K562 (cell line): ENCODE measurements around the gene NOP16. TPM values are rescaled to one million over a fixed set of nuclear protein-coding genes. Genes with fewer than 3 reads are reported as not detected.

Experiments used
- ATAC-seq: fragments of 200-7000 bp; cut with Tn5 transposase; 3 replicates; pipeline ENCODE4 v1.9.1; 2020; ENCODE audit warnings: moderate library complexity
- BruUV-seq: library from RNA; stranded (reverse); fragments of 400-500 nt; replicated peaks from 2 replicates; lab custom pipeline; 2021; lab: Mats Ljungman, UMichigan
- CTCF ChIA-PET: fragments of 300-600 bp; formaldehyde crosslinking; extraction: SDS; loops from one replicate; lab custom pipeline; 2021; ENCODE audit warnings: low intra/inter-chr PET ratio; lab: Yijun Ruan, JAX
- POLR2A ChIA-PET: fragments of 300-600, 350-650 bp; sonication (Branson Sonifier 250); formaldehyde crosslinking; extraction: SDS; loops from one replicate; lab custom pipeline; 2021; ENCODE audit warnings: antibody characterized with exemption, inconsistent platforms; lab: Yijun Ruan, JAX
- DNase-seq, 4 experiments: peaks; one replicate each; pipeline versions ENCODE4 v3.0.0 to v3.0.0-alpha.2; 2011 to 2018; ENCODE audit warnings: low spot score in 3 of 4, mixed read lengths in 3 of 4; ENCODE audit errors: extremely low read depth in 1 of 4
- FAIRE-seq: peaks from 2 replicates; lab custom pipeline; 2011; peaks lifted over from hg19 to GRCh38; lab: Jason Lieb, UNC
- H2AFZ ChIP-seq: 2 replicates; pipeline ENCODE4 v1.6.0; 2011; ENCODE audit warnings: low read depth, low read length, control low read depth, inconsistent platforms
- H3K27ac ChIP-seq: fragments of 200-600 bp; 3 replicates; pipeline ENCODE4 v1.8.0; 2011; ENCODE audit warnings: low read depth, mild to moderate bottlenecking, control low read depth, inconsistent platforms, low read length, moderate library complexity, mixed read lengths; ENCODE audit errors: extremely low read depth
- H3K27me3 ChIP-seq, 2 experiments: fragments of 300-600 bp in 1 of 2; 2 replicates in 1 of 2; 3 replicates in 1 of 2; pipeline versions ENCODE4 v1.6.0 to v1.8.0; 2011; ENCODE audit warnings: inconsistent platforms in 2 of 2, low read length in 2 of 2, mild to moderate bottlenecking in 1 of 2, mixed read lengths in 1 of 2, moderate library complexity in 1 of 2; ENCODE audit not compliant: control insufficient read depth in 2 of 2, insufficient read depth in 2 of 2
- H3K36me3 ChIP-seq: fragments of 300-600 bp; 3 replicates; pipeline ENCODE4 v1.8.0; 2011; ENCODE audit warnings: mild to moderate bottlenecking, low read length, inconsistent platforms; ENCODE audit not compliant: control insufficient read depth, insufficient read depth
- H3K4me1 ChIP-seq, 2 experiments: fragments of 200-600 bp in 1 of 2; replicated peaks in 1 of 2; 2 replicates in 1 of 2; 3 replicates in 1 of 2; pipeline versions ENCODE4 v1.5.1 to v1.8.0; 2011; ENCODE audit warnings: inconsistent platforms in 2 of 2, low read length in 2 of 2, mild to moderate bottlenecking in 1 of 2, mixed read lengths in 1 of 2, moderate library complexity in 1 of 2; ENCODE audit not compliant: control insufficient read depth in 2 of 2, insufficient read depth in 2 of 2
- H3K4me2 ChIP-seq: 2 replicates; pipeline ENCODE4 v1.6.1; 2011; ENCODE audit warnings: low read length, control low read depth, inconsistent platforms, mixed read lengths; ENCODE audit not compliant: insufficient read depth
- H3K4me3 ChIP-seq: fragments of 200-600 bp; sonication (generic), shearing (Covaris generic); 2 replicates; pipeline ENCODE4 v1.5.1; 2016; ENCODE audit warnings: control low read depth, inconsistent platforms
- H3K79me2 ChIP-seq: fragments of 200-600 bp; 3 replicates; pipeline ENCODE4 v1.8.0; 2011; ENCODE audit warnings: low read length, inconsistent platforms; ENCODE audit not compliant: control insufficient read depth, insufficient read depth
- H3K9ac ChIP-seq, 2 experiments: 2 replicates each; pipeline versions ENCODE4 v1.6.0 to v1.6.1; 2011; ENCODE audit warnings: low read depth in 2 of 2, low read length in 2 of 2, control low read depth in 1 of 2, inconsistent platforms in 1 of 2, mild to moderate bottlenecking in 1 of 2, mixed read lengths in 1 of 2; ENCODE audit not compliant: insufficient read depth in 1 of 2
- H3K9me1 ChIP-seq: one replicate; pipeline ENCODE4 v1.6.0; 2011; ENCODE audit warnings: inconsistent platforms, mild to moderate bottlenecking, low read length, moderate library complexity; ENCODE audit not compliant: control insufficient read depth, insufficient read depth
- H3K9me3 ChIP-seq: replicated peaks from 2 replicates; pipeline ENCODE4 v1.5.1; 2011; ENCODE audit warnings: low read depth, low read length, inconsistent platforms; ENCODE audit not compliant: control insufficient read depth, insufficient read depth
- H4K20me1 ChIP-seq: replicated peaks from 2 replicates; pipeline ENCODE4 v1.6.1; 2011; ENCODE audit warnings: low read length, inconsistent platforms, mixed read lengths; ENCODE audit not compliant: control insufficient read depth, insufficient read depth
- KHSRP ChIP-seq: fragments of 450-650 bp; IDR thresholded peaks from 2 replicates; pipeline ENCODE4 v1.6.1; 2017
- LARP7 ChIP-seq: fragments of 450-650 bp; IDR thresholded peaks from 2 replicates; pipeline ENCODE4 v1.6.1; 2016
- LCOR ChIP-seq: sonication (generic); formaldehyde crosslinking; IDR thresholded peaks from 2 replicates; pipeline ENCODE4 v1.8.0; 2022; ENCODE audit warnings: mild to moderate bottlenecking, missing genetic modification reagents
- MCM5 ChIP-seq: fragments of 450-650 bp; IDR thresholded peaks from 2 replicates; pipeline ENCODE4 v1.6.1; 2016; ENCODE audit warnings: low read depth
- TEAD1 ChIP-seq, 2 experiments: fragments of 450-650 bp in 1 of 2; sonication (generic) in 1 of 2; formaldehyde crosslinking; IDR thresholded peaks; 2 replicates each; pipeline versions ENCODE4 v1.4.0 to v1.8.0; 2020 to 2022; ENCODE audit warnings: mild to moderate bottlenecking in 2 of 2, missing genetic modification reagents in 1 of 2
- ZNF324 ChIP-seq: fragments of 250-450 bp; sonication (Bioruptor Pico); IDR thresholded peaks from 2 replicates; pipeline ENCODE4 v1.4.0; 2020; ENCODE audit warnings: mild to moderate bottlenecking
- ZNF41 ChIP-seq: fragments of 250-450 bp; sonication (Bioruptor Pico); conservative IDR thresholded peaks from 2 replicates; pipeline ENCODE4 v1.4.0; 2020; ENCODE audit warnings: mild to moderate bottlenecking
- ZNF644 ChIP-seq: fragments of 200-800 bp; sonication (Bioruptor generic); IDR thresholded peaks from 2 replicates; pipeline ENCODE4 v1.6.1; 2016; ENCODE audit warnings: low read depth, missing genetic modification characterization, missing compliant biosample characterization
- WGBS: fragments of 100-300 bp; shearing (Covaris generic); methylation state at CpG from one replicate; pipeline ENCODE4 v1.1.6; 2016; ENCODE audit warnings: low coverage, mixed read lengths; ENCODE audit not compliant: insufficient coverage; ENCODE audit errors: missing lambda C conversion rate; 5-methylcytosine and 5-hydroxymethylcytosine counted together
- in situ Hi-C: fragments of 300-500 bp; cut with MboI; formaldehyde crosslinking; loops from 4 replicates; pipeline ENCODE4 v1.15.0; 2018; ENCODE audit warnings: inconsistent platforms, mixed read lengths
- intact Hi-C: fragments of 100-400 bp; cut with micrococcal nuclease; formaldehyde crosslinking; loops from 2 replicates; pipeline ENCODE4 v1.14.2; 2022
- polyA plus RNA-seq, 8 experiments: library from polyadenylated mRNA; depleted of rRNA in 4 of 8; stranded (reverse) in 5 of 8; unstranded in 3 of 8; fragments of >200 nt; fragmentation: Nextera tagmentation in 2 of 8; fragmentation: Illumina TruSeq in 1 of 8; extraction: Ambion mirVana in 2 of 8; extraction: Trizol in 1 of 8; gene quantifications; 2 replicates each; pipeline versions ENCODE4 v1.2.1 to v1.2.3, GENCODE V29; 2011 to 2014; ENCODE audit warnings: inconsistent platforms in 1 of 8, missing spikeins in 1 of 8
- total RNA-seq, 7 experiments: library from RNA; depleted of rRNA in 6 of 7; stranded (reverse); fragments of >200 nt in 6 of 7; fragmentation: Illumina TruSeq in 2 of 7; extraction: Trizol in 2 of 7; gene quantifications; 2 replicates each; pipeline versions ENCODE4 v1.2.1 to v1.2.3, GENCODE V29; 2011 to 2021; ENCODE audit warnings: low replicate concordance in 1 of 7
- TF ChIP-seq, protein P1 (sequence below): sonication (generic); formaldehyde crosslinking; IDR thresholded peaks from 2 replicates; pipeline ENCODE4 v1.5.0; 2020; ENCODE audit warnings: missing genetic modification reagents
- TF ChIP-seq, protein P2 (sequence below): fragments of 250-450 bp; sonication (Bioruptor Pico); IDR thresholded peaks from 2 replicates; pipeline ENCODE4 v1.5.0; 2020; ENCODE audit warnings: mild to moderate bottlenecking
- TF ChIP-seq, protein P3 (sequence below): fragments of 450-650 bp; IDR thresholded peaks from 2 replicates; pipeline ENCODE4 v1.7.0; 2016; ENCODE audit warnings: borderline replicate concordance
- TF ChIP-seq, protein P4 (sequence below), 2 experiments: fragments of 450-650 bp in 1 of 2; IDR thresholded peaks; 2 replicates each; pipeline ENCODE4 v1.6.1; 2011 to 2017; ENCODE audit warnings: low read depth in 2 of 2, antibody characterized with exemption in 1 of 2, borderline replicate concordance in 1 of 2, low read length in 1 of 2, mild to moderate bottlenecking in 1 of 2, mixed read lengths in 1 of 2; ENCODE audit not compliant: control insufficient read depth in 1 of 2

Gene NOP16
- total and polyA plus RNA-seq, 9 of the 15 experiments (the other 6 are each of a cell fraction or from before 2014, with no cell fraction given) = 92.5 to 342 (median 148) TPM

DNA sequence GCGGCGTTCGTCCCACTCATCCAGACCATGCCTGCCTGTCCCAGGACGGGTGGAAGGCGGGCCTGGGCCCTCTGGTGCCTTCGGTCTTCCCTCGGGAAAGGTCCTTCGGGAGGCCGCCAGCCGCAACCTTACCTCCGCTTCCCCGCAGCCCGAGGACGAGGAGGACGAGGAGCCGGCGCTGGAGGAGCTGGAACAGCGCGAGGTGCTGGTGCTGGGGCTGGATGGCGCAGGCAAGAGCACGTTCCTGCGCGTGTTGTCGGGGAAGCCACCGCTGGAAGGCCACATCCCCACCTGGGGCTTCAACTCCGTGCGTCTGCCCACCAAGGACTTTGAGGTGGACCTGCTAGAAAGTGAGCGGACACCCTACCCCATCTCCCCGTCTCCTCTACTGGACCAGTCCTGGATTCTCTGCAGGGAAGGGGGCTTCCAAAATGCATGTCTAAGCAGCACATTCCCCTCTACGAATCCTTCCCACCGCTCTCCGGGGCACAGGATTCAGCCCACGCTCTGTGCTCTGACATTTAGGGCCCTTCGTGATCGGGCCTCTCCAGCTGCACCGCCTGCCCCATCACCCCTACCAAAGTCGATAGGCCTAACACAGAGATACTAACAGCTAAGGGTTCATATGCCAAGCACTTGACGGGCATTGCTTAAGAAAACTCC is 22.0 kb downstream of the NOP16 start (continued):
- TF ChIP-seq, protein P1, sequence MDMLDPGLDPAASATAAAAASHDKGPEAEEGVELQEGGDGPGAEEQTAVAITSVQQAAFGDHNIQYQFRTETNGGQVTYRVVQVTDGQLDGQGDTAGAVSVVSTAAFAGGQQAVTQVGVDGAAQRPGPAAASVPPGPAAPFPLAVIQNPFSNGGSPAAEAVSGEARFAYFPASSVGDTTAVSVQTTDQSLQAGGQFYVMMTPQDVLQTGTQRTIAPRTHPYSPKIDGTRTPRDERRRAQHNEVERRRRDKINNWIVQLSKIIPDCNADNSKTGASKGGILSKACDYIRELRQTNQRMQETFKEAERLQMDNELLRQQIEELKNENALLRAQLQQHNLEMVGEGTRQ (CRISPR knock-in tag) = no peak
- TF ChIP-seq MCM5 (no peak), LCOR (CRISPR knock-in tag) (no peak)

DNA sequence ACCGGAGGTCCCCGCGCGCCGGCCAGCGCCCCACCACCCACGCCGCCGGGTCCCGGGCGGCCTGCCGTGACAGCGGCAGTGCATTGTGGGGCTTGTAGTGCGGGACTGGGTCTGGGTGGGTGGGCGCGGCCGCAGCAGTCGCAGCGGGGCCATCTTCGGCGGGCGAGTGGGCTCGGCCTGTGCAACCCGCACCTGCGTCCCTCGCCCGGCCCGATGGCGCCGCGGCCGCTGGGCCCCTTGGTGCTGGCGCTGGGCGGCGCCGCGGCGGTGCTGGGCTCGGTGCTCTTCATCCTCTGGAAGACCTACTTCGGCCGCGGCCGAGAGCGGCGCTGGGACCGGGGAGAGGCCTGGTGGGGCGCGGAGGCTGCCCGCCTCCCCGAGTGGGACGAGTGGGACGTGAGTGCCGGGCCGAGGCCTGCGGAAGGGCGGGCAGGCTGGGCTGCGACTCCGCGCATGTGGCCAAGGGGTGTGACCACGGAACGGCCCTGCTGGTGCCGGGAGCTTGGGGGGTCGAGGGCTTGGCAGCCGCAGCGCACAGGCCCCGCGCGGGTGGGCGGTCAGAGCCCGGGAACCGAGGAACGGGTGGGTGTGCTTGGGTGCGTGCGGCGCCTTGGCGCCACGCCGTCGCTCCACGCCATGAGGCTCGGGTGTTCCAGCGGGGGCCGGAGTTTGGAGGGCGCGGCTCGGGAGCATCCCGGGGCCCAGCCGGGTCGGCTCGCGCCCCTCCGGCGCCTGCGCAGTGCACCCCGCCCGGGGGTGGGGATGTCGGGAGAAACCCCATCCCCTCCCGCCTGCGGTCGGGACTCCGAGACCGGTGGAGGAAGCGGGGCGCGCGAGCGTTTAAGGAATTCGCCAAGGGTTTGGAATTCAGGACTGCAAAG is 22.8 kb downstream of the NOP16 start, which contains the start of gene ARL10:
Gene ARL10, plus strand, starts transcription at position 137 of the 881 bp plus-strand sequence. Its CDS starts 77 bp downstream, at position 214.
- no TSS peak for BruUV-seq
- TF ChIP-seq, protein P2, sequence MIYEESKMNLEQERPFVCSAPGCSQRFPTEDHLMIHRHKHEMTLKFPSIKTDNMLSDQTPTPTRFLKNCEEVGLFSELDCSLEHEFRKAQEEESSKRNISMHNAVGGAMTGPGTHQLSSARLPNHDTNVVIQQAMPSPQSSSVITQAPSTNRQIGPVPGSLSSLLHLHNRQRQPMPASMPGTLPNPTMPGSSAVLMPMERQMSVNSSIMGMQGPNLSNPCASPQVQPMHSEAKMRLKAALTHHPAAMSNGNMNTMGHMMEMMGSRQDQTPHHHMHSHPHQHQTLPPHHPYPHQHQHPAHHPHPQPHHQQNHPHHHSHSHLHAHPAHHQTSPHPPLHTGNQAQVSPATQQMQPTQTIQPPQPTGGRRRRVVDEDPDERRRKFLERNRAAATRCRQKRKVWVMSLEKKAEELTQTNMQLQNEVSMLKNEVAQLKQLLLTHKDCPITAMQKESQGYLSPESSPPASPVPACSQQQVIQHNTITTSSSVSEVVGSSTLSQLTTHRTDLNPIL (CRISPR knock-in tag) = no peak
- TF ChIP-seq TEAD1 (CRISPR knock-in tag; IDR thresholded peaks at IDR 0.05) (no peak), ZNF324 (no peak), ZNF644 (tag) (no peak), ZNF41 (no peak), LARP7 (no peak), KHSRP (no peak)
- TF ChIP-seq, protein P3, sequence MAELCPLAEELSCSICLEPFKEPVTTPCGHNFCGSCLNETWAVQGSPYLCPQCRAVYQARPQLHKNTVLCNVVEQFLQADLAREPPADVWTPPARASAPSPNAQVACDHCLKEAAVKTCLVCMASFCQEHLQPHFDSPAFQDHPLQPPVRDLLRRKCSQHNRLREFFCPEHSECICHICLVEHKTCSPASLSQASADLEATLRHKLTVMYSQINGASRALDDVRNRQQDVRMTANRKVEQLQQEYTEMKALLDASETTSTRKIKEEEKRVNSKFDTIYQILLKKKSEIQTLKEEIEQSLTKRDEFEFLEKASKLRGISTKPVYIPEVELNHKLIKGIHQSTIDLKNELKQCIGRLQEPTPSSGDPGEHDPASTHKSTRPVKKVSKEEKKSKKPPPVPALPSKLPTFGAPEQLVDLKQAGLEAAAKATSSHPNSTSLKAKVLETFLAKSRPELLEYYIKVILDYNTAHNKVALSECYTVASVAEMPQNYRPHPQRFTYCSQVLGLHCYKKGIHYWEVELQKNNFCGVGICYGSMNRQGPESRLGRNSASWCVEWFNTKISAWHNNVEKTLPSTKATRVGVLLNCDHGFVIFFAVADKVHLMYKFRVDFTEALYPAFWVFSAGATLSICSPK = no peak
- TF ChIP-seq, protein P4, sequence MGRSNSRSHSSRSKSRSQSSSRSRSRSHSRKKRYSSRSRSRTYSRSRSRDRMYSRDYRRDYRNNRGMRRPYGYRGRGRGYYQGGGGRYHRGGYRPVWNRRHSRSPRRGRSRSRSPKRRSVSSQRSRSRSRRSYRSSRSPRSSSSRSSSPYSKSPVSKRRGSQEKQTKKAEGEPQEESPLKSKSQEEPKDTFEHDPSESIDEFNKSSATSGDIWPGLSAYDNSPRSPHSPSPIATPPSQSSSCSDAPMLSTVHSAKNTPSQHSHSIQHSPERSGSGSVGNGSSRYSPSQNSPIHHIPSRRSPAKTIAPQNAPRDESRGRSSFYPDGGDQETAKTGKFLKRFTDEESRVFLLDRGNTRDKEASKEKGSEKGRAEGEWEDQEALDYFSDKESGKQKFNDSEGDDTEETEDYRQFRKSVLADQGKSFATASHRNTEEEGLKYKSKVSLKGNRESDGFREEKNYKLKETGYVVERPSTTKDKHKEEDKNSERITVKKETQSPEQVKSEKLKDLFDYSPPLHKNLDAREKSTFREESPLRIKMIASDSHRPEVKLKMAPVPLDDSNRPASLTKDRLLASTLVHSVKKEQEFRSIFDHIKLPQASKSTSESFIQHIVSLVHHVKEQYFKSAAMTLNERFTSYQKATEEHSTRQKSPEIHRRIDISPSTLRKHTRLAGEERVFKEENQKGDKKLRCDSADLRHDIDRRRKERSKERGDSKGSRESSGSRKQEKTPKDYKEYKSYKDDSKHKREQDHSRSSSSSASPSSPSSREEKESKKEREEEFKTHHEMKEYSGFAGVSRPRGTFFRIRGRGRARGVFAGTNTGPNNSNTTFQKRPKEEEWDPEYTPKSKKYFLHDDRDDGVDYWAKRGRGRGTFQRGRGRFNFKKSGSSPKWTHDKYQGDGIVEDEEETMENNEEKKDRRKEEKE (IDR thresholded peaks at IDR 0.05; ENCODE audit: borderline replicate concordance in 1 of 2, control insufficient read depth in 1 of 2, low read depth in 2 of 2, low read length in 1 of 2) = no peak

More for the DNA sequence above, 22.8 kb downstream of the NOP16 start, which contains the start of gene ARL10:
- no peak within 1 kb of the TSS for H3K4me2 ChIP-seq
- peaks cover 5 to 18% of the 10 kb centered on the region in 2 experiments; a peak in 4 of 5 replicates for H3K4me1 ChIP-seq
- H3K9me1 ChIP-seq = no peaks in the 10 kb centered on the region
- H3K9ac ChIP-seq = no peak within 1 kb of the TSS
- no peak within 1 kb of the TSS for H3K4me3 ChIP-seq
- FAIRE-seq (no peak), ATAC-seq (no peak), DNase-seq (no peak)
- no peak within 1 kb of the TSS for H2AFZ ChIP-seq
- POLR2A ChIA-PET = no interaction called here
- CTCF ChIA-PET = no interaction called here
- H3K27ac ChIP-seq = no peak within 1 kb of the TSS
- in situ Hi-C loops = no loop called here
- intact Hi-C loops = no loop called here
- H3K36me3 ChIP-seq = no peaks in the 10 kb centered on the region
- WGBS = no CpG with 5 or more reads among the region's 108 CpGs
- no peaks in the 10 kb centered on the region for H3K27me3 ChIP-seq
- peaks cover 11% of the 10 kb centered on the region for H3K79me2 ChIP-seq
- H4K20me1 ChIP-seq = no peaks in the 10 kb centered on the region
- no peaks in the 10 kb centered on the region for H3K9me3 ChIP-seq
